GM19099 (cell line): ENCODE data around the gene ACER1.

ENCODE experiments used
- POLR2A ChIP-seq: IDR thresholded peaks from 3 replicates; pipeline ENCODE4 v1.6.1; 2011; ENCODE audit warnings: low read depth; ENCODE audit not compliant: insufficient read length; ENCODE audit errors: extremely low read depth

ACER1 gene

DNA sequence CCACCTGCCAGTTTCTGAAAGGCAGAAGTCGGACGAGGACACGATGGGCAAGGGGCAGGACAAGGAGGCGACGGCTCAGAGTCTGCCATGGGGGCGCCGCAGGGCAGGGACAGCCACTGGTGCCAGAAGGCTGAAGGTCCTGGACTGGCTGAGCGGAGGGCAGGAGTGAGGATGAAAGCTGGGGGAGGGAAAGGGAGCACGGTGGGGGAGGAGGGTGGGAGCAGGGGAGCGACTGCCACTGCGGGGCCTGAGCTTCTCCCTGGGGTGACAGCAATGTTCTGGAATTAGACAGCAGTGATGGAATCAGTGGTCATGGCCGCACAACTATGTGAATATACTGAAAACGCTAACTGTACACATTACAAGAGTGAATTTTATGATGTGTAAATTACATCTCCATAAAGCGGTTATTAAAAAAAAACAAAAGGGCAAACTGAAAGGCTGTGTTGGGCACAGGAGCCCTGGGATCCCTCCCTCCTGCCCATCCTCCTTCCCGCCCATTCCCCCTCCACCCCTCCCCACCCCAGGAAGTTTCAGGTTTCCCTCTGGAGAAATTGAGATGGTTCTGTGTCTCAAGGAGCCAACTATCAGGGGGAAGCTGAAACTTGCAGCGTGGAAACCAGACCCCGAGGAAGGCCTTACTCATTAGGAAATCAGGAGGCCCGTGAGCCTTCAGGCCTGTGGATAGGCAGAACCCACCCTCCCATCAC is 69.5 kb downstream of the ACER1 start:
- TF ChIP-seq POLR2A = no peak

GRCh38 chr19:6263306-6263705 is 70.1 kb downstream of the ACER1 start:
- TF ChIP-seq POLR2A = no peak

GRCh38 chr19:6262519-6262918 is 70.9 kb downstream of the ACER1 start:
- TF ChIP-seq POLR2A = no peak

- no peak for TF ChIP-seq POLR2A
Observed at GRCh38 chr19:6261883-6262282, 71.5 kb downstream of the ACER1 start.

GRCh38 chr19:6260912-6261650 is 72.3 kb downstream of the ACER1 start:
- no peak for TF ChIP-seq POLR2A

DNA sequence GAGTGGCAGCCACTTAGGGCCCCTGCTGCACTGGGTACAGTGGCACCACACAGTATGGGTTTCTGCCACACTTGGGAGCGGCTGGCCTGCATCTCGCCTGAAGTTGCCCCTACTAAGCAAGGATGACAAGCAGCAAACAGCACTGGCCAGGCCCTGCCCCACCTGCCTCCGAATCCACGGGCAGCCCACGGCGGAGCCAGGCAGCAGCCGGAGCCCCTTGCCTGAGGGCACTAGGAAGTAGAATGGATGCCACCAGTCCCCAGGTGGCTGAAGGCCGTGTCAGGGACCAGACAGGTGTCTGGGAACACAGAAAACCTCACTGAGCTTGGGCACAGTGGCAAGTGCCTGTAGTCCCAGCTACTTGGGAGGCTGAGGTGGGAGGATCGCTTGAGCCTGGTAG is 73.0 kb downstream of the ACER1 start:
- no peak for TF ChIP-seq POLR2A

- no peak for TF ChIP-seq POLR2A
Observed at GRCh38 chr19:6259312-6259861, 74.0 kb downstream of the ACER1 start.

DNA sequence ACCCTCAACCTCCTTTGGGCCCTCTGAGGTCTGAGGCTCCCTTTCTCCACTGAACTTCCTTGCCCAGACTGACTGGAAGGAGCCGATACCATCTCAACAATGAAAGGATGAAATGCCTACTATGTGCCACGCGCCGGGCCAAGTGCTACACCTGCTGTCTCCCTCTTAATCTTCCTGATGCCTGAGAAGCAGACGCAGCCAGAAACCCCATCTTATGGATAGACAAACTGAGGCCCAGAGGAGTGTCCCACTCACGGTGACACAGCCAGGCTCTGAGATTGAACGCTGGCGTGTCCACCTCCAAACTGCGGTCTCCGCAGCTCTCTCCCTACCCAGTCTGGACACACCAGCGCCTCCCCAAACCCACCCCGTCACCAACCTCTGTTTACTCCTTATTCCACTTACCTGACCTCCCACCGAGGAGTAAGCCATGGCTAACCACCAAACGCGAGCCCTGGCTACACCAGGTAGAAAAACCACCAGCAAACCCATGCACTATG is 74.5 kb downstream of the ACER1 start:
- TF ChIP-seq POLR2A = no peak
